ENCODE measurements around the gene NPC2. TPM values are rescaled to one million over a fixed set of nuclear protein-coding genes. Genes with fewer than 3 reads are reported as not detected.

The NPC2 gene
- 205 to 286 TPM (median 230 TPM) in 5 replicates for total RNA-seq (2022; extraction: Qiagen RNA extraction)

GRCh38 chr14:74492776-74493342, at the start of gene NPC2:
TSS of gene NPC2 (minus strand) at chr14:74493305. CDS start at chr14:74493274, 31 bp downstream.

GRCh38 chr14:74493343-74494261, 497 bp upstream of the NPC2 start, which contains the start of gene ISCA2:
TSS of gene ISCA2 (plus strand) at chr14:74493765. CDS start at chr14:74493775, 10 bp downstream.

Other genes with a start within 250 kb of the NPC2 start
- gene ABCD4, start 190.4 kb downstream of the NPC2 start, total RNA-seq (2022; extraction: Qiagen RNA extraction): 30.7 to 34.1 TPM (median 32.5 TPM) in 5 replicates
- gene VRTN, start 144.8 kb downstream of the NPC2 start, total RNA-seq (2022; extraction: Qiagen RNA extraction): 0.03 TPM in 1 of 5 replicates, not detected in the others
- not detected in 5 replicates for gene SYNDIG1L, start 67.1 kb downstream of the NPC2 start, total RNA-seq (2022; extraction: Qiagen RNA extraction)
- gene ISCA2, start 460 bp upstream of the NPC2 start, total RNA-seq (2022; extraction: Qiagen RNA extraction): 32.2 to 46.2 TPM (median 41.4 TPM) in 5 replicates
- gene LTBP2, start 118.9 kb upstream of the NPC2 start, total RNA-seq (2022; extraction: Qiagen RNA extraction): 7.6 to 12.4 TPM (median 10.8 TPM) in 5 replicates
- 20.8 to 28.0 TPM (median 25.2 TPM) in 5 replicates for gene AREL1, start 219.8 kb upstream of the NPC2 start, total RNA-seq (2022; extraction: Qiagen RNA extraction)
- 38.5 to 80.2 TPM (median 46.5 TPM) in 5 replicates for gene FCF1, start 219.8 kb upstream of the NPC2 start, total RNA-seq (2022; extraction: Qiagen RNA extraction)